HG03457 (cell line): ENCODE data around the gene LAMB2.
A peak's percentile ranks its signal among the peaks of the same experiment; 100 is the strongest.

ENCODE experiments used
- ATAC-seq: cut with Tn5 transposase; IDR thresholded peaks from one replicate; pipeline ENCODE4 v1.9.1; 2021; ENCODE audit warnings: moderate number of reproducible peaks; ENCODE audit not compliant: unreplicated experiment

The LAMB2 gene

DNA sequence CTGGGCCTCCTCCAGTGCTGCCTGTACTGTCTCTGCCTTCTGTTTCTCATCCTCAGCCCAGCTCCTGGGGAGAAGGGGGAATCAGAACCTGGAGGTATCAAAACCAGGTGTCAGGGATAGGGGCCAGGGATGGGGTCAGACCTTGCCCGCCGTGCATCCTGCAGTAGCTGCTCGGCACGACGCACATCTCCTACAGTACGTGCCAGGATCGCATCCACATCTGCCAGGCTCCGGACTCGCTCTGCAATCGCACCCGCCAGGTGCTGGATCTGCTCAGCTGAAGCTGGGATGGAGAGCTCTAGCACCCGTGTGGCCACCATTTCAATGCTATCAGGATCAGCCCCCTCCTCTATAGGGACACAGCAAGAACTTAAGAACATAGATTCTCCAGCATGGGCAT, 10.8 kb downstream of the LAMB2 start:
- ATAC-seq: no peak

DNA sequence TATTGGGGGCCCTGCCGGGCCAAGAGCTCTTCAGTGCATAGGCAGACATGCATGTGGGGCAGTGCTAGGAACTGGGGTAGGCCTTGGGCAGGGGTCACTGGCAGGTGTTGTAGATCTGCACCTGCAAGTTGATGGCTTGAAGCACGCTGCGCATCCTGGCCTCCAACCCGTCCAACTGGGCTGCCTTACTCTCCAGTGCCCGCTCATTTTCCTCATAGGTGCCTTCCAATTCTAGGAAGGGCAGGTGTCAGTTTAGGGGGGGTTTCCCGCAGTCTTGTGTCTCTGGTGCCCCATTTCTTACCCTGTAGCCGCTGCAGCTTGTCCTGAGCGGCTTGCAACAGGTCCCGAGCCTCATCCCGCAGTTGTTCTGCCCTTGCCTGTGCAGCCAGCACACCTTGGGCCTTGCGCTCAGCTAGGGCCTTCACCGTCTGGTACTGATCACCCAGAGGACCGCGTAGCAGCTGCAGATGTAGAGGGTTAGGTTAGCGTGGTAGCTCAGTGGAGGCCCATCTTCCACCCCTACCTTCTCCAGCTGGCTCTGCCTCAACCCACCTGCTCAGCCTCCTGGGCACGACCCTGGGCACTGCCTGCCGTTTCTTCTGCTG, 11.6 kb downstream of the LAMB2 start:
- ATAC-seq: peak; percentile 7

DNA sequence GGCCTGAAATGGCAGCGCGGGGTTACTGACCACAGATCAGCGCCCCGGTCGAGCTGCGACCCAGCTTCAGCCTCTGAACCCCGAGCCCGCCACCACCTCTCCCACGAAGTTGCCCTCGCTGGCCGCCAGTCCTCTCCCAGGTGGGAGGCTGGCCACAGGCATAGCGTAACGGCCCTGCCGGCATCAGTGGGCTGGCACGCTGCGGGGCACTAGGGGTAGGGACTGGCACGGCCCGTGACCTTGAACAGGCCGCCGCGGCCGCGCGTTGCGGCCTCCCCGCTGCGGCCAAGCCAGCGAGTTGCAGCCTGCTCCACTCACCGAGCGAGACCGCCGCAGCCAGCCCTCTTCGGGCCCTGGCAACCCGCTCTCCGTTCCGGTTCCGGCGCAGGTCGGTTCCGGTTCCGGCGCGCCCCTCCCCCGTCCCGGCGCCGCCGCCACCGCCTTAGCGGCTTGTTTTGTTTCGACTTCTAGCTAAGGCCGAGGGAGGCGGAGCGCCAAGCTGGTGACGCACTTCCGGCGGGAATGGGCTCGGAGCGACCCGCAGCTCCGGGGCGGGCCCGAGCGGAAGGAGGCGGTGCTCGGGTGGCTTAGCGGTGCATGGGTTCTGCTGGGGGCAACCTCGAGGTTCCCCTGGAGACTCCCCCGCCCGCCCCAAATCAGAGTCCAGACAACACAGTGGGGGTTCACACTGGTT, 12.3 kb downstream of the LAMB2 start, which contains the start of gene USP19:
Gene USP19, minus strand, starts transcription at position 386 of the 694 bp plus-strand sequence. CDS start 1,678 bp downstream, outside the sequence.
- peak; percentile 56 for ATAC-seq

DNA sequence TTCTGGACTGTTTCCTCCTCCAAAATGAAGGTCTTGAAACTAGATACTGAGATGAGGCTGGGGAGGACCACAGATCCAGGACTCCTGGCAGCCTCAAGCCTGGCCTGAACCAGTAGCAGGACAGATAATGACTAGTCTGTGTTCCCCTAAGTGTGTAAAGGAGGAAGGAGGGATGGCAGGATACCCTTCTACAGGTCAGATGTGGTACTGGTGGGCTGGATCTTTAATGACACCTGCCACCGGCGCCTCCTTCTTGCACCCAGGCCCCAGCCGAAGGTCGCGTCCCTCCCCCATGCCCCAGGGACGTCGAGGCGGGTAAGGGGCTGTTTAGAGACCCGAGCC, 12.8 kb downstream of the LAMB2 start:
- no peak for ATAC-seq

DNA sequence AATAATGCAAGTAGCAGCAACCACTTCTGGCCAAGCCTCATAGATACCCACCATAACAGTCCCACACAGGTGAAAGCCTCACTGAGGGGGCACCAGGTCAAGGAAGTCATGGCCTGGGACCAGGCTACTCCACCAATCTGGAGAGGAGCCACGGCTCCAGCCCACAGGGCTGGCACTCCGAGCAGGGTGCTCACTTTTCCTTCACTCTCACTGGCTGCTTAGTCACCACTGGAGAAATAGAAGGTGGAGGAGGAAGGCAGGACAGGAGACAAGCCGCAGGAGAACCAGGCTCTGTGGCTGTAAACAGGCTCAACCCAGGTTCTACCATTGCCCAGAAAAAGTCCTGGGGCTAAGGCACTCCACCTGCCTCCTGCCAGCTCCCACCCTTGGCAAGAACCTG, 13.4 kb downstream of the LAMB2 start:
- ATAC-seq: no peak

DNA sequence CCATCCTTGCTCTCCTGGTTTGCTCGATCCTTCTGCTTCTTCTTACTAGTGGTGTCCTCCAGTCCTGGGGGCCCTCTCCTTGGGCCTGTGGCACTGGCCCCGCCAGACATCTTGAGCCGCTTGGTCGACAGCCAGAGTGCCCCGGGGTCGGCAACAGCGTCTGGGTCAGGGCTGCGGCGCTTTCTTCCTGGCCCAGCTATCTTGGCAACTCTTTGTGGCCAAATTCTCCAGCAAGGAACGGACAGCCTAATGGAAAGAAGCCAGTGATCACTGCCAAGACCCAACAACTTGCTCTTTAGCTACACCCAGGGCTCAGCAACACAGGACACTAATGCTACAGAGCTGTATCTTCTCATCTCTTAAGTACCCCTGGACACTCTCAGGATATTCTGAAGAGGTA, 13.8 kb downstream of the LAMB2 start:
- no peak for ATAC-seq

DNA sequence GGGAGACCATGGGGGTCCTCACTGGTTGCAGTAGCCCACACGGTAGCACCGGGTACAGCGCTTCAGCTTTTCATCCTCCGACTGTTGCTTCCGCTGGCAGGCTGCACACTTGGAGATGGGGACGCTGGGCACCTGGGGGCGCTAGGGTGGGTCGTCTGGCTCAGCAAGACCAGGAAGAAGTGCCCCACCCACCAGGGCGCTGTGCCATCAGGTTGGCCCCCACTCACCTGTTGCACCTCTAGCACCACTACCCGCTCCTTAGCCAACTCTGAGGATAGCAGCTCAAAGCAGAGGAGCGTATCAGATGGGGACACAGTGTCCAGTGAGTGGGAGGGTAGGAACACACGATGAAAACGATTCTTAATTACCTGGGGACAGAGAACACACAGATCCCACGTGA, 20.6 kb downstream of the LAMB2 start:
- ATAC-seq: no peak

DNA sequence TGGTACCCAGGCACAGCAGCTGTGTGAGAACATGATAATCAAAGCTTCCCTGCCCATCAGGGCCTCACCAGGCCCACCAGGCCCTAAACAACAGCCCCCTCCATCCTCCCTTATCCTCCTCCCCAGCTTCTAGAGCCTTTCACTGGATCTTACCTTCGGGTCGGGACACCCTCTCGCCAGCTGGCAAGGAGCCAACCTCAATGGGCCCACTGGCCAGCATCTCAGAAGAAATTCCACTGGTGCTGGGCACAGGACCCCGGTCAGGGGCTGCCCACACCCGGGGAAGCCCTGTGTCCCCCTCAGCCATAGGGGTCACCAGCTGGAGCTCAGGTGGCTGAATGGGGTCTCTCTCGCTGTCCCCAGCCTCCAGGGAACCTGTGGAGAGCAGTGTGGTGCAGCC, 21.5 kb downstream of the LAMB2 start:
- ATAC-seq: no peak

DNA sequence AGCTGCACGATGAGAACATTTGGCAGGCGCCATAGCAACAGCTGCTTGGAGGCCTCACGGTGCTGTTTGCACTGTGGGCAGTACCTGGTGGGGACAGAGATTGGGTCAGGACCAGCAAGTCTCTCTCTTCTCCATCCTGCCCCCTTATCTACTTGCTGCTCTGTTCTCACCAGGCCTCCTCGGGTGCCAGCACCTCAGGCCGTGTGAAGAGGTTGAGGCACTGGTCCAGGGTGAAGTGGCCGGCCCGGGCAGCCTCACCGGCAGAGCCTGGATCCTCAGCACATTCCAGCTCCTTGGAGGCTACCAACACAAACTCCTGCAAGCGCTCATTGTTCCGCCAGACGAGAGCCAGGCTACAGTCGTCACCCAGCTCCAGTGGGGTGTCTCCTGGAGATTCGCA, 22.1 kb downstream of the LAMB2 start:
- ATAC-seq: no peak

DNA sequence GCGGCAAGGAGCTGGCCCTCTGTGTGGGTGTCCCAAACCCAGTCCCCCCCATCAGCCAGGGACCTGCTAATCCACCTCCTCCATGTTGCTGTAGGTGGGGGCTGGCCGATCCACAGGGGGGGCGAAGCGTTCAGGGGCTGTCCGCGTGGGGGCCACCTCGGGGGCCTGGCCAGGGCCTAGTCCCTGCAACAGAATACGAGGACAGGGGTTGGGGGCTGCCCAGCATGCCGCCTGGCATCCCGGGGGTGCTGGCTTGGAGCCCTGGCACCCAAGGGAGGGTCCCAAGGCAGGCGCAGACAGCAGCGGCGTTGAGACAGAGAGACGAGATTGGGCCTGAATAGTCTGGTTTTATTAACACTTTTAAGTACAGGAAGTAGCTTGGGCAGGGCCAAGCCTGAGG, 24.5 kb downstream of the LAMB2 start:
- ATAC-seq: no peak

DNA sequence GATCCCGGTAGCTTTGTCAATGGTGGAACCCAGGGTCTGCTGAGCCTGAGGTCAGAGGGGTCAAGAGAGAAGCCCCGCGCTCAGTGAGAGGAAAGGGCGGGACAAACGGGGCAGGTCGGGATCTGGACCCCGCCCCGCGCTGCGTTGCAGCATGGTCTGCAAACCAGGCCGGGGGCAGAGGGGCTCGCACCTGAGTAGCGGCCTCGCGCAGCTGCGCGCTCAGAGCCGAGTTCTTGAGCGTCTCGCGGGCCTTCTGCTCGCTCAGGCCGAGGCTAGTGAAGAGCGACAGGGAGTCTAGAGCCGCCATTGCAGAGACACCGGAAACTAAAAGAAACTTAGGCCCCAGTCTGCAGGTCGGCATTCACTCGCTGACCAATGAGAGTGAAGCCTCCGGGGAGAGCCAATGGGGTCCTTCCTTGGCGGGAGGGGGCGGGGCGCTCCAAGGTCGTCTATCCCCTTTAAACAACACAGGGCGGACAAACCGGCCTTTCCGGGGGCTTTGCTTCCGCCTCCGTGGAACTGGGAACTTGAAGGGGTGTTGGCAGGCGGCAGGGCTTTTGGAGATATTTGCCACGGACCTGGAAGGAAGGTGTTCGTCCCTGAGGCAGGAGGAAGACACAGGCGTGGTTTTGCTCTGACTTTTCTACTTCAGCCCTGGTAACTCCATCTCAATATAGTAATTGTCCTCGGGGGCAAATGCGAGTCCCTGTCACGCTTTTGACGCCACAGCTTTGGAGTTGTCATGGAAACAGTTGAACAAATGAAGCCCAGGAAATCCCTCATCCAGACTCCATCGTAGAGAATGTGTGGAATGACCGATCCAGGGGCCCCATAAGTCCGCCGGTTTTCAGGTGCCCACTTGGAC, 28.2 kb downstream of the LAMB2 start, which contains the start of gene QARS1:
Gene QARS1, minus strand, starts transcription at position 331 of the 865 bp plus-strand sequence. Its CDS starts 24 bp downstream, at position 307.
- peak; percentile 56 for ATAC-seq

DNA sequence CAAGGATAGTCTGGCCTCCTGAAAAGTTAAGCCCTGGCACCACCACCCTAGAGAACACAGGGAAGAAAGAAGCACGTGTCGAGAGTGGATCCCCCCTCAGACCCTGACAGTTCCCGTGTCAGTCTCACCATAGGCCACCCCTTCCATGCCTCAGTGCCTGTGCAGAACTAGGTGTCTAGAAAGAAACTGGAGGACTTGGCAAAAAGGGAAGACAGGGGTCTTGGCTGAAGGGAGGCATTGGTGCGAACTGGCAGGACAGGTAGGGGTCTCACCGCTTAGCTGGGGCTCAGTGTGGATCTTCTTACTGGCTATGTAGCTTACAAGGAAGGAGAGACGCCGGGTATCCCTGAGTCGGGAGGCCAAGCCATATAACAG, 28.8 kb downstream of the LAMB2 start:
- ATAC-seq: no peak

DNA sequence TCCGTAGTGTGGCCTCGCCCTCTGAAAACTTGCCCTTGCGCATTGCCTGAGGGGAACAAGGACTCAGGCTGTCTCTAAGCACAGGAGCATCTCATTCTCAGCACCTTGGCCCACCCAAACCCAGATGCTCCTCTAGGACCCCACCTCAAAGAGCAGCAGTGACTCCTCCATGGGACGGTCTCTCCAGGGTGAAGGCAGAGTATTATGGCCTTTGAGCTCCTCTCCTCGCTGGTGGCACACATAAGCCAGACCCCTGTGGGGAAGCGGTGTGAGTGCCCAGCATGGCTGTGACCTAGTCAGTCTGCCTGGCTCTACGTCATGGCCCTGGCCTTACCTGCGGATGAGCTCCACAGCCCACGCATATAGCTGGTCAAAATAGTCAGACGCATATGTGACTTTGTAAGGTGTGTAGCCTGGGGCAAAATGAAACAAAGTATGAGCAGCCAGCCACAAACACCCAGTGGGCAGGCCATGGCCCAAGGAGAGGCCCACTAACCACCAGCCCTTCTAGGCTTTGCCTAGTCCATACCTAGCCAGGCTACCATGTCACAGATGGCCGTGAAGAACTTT, 32.7 kb downstream of the LAMB2 start:
- no peak for ATAC-seq

DNA sequence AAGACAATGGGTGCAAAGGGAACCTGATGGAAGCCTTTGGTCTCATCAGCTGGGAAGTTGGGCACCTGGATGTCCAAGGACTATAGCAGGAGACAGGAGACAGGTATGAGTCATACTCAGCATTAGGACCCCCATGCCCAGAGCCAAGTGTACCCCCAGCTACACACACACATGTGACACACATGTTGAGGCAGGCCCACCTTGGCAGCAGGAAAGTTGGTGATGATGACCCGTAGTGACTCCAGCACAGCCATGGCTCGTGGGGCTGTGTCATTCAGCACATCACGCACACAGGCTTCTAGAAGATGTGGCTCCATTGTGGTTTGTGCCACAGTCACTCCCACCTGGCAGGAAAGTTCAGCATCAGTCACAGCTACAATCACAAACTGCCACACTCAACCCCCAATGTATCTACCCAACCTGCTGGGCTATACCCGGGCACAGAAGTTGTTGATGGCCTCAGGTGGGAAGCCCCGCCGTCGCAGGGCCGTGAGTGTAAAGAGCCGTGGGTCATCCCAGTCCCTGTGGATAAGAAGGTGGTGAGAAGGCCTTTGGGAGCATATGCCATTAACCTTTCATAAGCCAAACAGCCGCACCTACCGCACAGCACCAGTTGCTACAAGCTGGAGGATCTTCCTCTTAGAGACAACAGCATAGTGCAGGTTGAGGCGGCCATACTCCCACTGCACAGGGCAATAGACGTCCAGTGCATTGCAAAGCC, 33.8 kb downstream of the LAMB2 start:
- no peak for ATAC-seq

DNA sequence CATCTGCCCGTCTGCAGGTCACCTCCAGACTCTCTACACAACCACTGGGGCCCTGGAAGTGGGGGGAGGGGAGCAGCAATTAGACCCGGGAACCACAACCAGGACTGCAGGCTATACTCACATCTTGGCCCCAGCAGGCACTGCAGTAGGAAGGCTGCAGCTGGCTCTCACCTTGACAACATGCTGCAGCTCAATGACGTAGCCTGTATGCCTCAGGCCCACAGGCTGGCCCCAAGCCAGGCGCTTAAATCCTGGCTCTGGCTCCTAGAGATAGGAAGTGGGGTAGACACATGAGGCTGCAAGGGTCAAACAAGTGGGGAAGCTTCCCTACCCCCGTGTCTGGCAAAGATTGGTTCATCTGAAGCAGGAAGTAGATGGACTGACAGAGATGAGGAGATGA, 34.4 kb downstream of the LAMB2 start:
- no peak for ATAC-seq

DNA sequence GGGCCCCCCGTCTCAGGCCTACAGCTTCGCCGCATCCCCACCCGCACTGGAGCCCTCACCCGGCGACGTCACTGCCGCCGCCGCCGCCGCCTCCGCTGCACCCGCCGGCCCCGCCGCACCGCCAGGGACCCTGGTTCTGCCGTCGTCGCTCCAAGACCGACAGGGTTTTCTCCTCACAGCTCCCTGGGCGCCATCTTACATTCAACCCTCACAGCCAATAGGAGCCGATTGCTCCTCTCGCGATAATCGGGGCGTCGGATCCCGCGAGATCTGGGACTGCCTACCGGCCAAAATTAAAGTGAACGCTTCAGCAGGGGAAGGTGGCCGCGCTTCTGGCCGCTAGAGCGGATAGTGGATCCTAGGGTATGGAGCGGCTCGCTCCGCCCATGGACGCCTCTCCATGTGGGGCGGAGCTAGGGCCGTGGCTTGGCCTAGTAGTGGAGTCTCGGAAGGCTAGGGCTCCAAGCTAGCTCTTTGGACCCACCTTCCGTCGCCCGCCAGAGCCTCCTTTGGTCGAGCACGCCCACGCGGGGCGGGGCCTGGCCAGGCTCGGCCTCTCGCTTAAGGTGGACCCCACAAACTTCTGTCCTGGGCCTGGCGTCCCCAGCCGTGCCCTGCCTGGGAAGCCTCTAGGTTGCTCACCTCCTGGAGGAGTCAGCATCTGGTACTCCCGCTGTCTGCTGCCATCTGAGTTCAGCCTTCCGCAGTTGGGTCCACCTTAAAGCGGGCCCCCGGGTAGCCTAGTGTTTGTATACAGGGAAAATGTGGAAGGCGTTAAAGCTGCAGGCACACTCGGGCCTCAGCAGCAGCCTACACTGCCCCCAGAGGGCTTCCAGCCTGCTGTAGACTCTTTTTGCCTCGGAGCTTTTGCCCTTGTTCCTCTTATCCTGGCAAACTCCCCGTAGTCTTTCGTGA, 38.7 kb downstream of the LAMB2 start, which contains the start of gene QRICH1:
Gene QRICH1, minus strand, starts transcription at position 219 of the 915 bp plus-strand sequence. CDS start 17,054 bp downstream, outside the sequence.
- ATAC-seq: peak; percentile 57

DNA sequence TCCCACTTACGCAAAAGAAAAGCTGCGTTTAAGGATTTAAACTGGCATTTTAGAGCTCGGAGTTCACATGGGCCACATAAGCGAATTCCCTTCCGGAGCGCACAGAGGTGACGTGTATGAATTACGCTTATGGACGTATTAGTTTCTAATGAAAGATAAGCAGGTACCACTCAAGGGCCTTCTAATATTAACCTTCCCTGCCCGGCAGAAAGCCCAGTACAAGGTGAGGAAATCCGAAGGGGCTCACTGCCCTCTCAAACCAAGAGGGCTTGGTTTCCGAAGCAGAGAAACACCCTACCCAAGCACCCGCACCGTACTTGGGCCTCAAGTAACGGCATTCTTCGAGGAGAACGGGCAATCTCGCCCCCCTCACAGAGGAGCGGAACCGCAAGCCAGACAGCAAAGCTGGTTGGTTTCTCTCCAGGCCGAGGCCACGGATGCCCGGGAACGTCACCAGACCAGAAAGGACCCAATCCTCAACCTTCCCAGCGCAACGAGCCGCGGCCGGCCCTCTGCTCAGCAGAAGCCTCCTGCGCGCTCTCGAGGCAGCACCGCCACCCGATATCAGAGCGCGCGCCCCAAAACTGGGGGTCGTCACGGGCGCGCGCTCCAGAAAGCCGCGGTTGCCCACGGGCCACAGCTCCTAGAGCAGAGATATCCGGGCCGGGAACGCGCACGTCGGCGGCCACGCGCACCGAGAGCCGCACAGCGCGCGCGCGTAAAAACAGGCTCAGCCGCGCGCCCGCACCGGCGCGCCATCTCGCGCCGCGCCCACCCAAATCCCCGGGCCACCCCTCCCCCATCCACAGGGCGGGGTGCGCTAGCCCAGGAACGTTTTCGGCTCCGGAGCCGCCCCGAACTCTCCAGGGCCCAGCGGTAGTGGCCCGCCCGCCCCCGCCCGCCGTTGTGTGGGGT, 39.7 kb downstream of the LAMB2 start:
- peak; percentile 32 for ATAC-seq

DNA sequence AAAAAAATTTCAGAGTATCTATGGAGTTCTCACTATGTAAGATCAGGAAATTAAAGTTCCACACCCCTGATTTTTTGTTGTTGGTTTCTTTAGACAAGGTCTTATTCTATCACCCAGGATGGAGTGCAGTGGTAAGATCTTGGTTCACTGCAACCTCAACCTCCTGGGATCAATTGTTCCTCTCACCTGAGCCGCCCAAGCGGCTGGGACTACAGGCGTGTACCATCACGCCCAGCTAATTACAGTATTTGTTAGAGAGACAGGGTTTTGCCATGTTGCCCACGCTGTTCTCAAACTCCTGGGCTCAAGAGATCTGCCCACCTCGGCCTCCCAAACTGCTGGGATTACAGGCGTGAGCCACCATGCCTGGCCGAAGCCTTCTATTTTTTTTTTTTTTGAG, 51.4 kb downstream of the LAMB2 start:
- no peak for ATAC-seq

DNA sequence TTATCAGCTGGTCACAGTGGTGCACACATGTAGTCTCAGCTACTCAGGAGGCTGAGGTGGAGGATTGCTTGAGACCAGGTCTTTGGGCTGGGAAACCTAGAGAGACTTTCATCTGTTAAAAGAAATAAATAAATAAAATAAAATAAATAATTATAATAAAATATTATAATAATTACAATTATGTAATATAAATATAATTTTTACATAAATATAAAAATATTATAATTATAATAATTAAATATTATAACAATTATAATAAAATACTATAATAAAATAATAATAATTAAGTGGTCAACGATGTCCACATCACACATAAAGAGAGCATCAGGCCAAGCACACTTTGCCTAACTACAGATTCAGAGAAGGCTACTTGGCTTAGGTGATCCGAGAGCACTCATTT, 53.6 kb downstream of the LAMB2 start:
- ATAC-seq: no peak
